H1 (cell line): ENCODE measurements around the gene SYNGR3. TPM values are rescaled to one million over a fixed set of nuclear protein-coding genes. Genes with fewer than 3 reads are reported as not detected.

Source experiments
- ASH2L ChIP-seq: fragments of 200-600, 300-600 bp; sonication (generic); IDR thresholded peaks from one replicate; pipeline ENCODE4 v1.7.1; 2017; ENCODE audit warnings: low read length
- CEBPB ChIP-seq: IDR thresholded peaks from 2 replicates; pipeline ENCODE4 v1.6.1; 2012; ENCODE audit warnings: low read depth, low read length
- CHD7 ChIP-seq: fragments of 300-600 bp; sonication (generic); IDR thresholded peaks from 2 replicates; pipeline ENCODE4 v1.7.1; 2012; ENCODE audit warnings: low read length, moderate library complexity, mild to moderate bottlenecking, inconsistent platforms; ENCODE audit not compliant: insufficient replicate concordance
- E2F6 ChIP-seq: IDR thresholded peaks from 2 replicates; pipeline ENCODE4 v1.6.1; 2012; ENCODE audit warnings: inconsistent platforms
- POU5F1 ChIP-seq: IDR thresholded peaks from 2 replicates; pipeline ENCODE4 v1.6.1; 2011; ENCODE audit warnings: low read depth, mild to moderate bottlenecking, low read length, moderate library complexity
- RBBP5 ChIP-seq: IDR thresholded peaks from 2 replicates; pipeline ENCODE4 v1.7.1; 2012; ENCODE audit warnings: low read depth, mild to moderate bottlenecking, inconsistent platforms, low read length, moderate library complexity, borderline replicate concordance
- RXRA ChIP-seq: IDR thresholded peaks from 2 replicates; pipeline ENCODE4 v1.6.1; 2011; ENCODE audit warnings: low read depth, mild to moderate bottlenecking, low read length, moderate library complexity; ENCODE audit not compliant: insufficient read depth
- SAP30 ChIP-seq: fragments of 300-600 bp; sonication (generic); IDR thresholded peaks from 2 replicates; pipeline ENCODE4 v1.7.1; 2012; ENCODE audit warnings: low read length, moderate library complexity, mild to moderate bottlenecking, inconsistent platforms; ENCODE audit not compliant: insufficient read depth, insufficient replicate concordance
- SUZ12 ChIP-seq: fragments of 200-600 bp; sonication (generic); IDR thresholded peaks from 2 replicates; pipeline ENCODE4 v1.6.1; 2012; ENCODE audit warnings: mild to moderate bottlenecking, inconsistent platforms, low read length, moderate library complexity, mixed read lengths
- polyA plus RNA-seq, 7 experiments: library from polyadenylated mRNA; depleted of rRNA in 3 of 7; stranded (reverse) in 5 of 7; unstranded in 2 of 7; fragments of >200 nt in 5 of 7; fragments of 200-250 nt in 2 of 7; gene quantifications; 1 replicate in 5 of 7; 2 replicates in 1 of 7; 4 replicates in 1 of 7; pipeline versions ENCODE4 v1.2.1 to v1.2.3, GENCODE V29; 2011 to 2013; ENCODE audit warnings: missing spikeins in 2 of 7, mixed read lengths in 2 of 7
- total RNA-seq: library from RNA; stranded (reverse); fragmentation: NEBNext Ultra II Directional; extraction: Animal tissue kit (Norgen Biotek cat#: 25700); gene quantifications from 2 replicates; pipeline ENCODE4 v1.2.1, GENCODE V29; 2021

Gene SYNGR3
- total and polyA plus RNA-seq, 2 of the 8 experiments (the other 6 are each of a cell fraction or from before 2014, with no cell fraction given): 36.2 to 49.9 TPM

- TF ChIP-seq CHD7 (no peak), SAP30 (no peak), RXRA (no peak), RBBP5 (no peak), SUZ12 (no peak), CEBPB (no peak), POU5F1 (no peak), ASH2L (no peak), E2F6 (no peak)
Measured at GRCh38 chr16:2001456-2002355, 11.9 kb downstream of the SYNGR3 start (continued).
